ENCODE data around the gene PRR29. TPM values are rescaled to one million over a fixed set of nuclear protein-coding genes. Genes with fewer than 3 reads are reported as not detected.

PRR29 gene
- total RNA-seq, 1 experiment from 2014 or later: 0.77 TPM

- ATAC-seq (no peak; the same call in 1 of the 2 replicates), DNase-seq (no peak)
- Histone ChIP-seq H2AFZ (ENCODE audit: low read length) (peak overlapping the region; percentile 94), H3F3A (ENCODE audit: low read length, unreplicated experiment) (no peaks in the 10 kb centered on the region), H3K79me2 (ENCODE audit: low read length) (no peaks in the 10 kb centered on the region), H3K9me3 (ENCODE audit: low read length) (no peaks in the 10 kb centered on the region), H3K4me1 (ENCODE audit: insufficient read depth, low read length) (no peaks in the 10 kb centered on the region), H3K4me3 (ENCODE audit: low read length) (peak overlapping the region; percentile 75), H3K4me2 (ENCODE audit: low read length) (peak overlapping the region; percentile 89), H3K27ac (ENCODE audit: low read length) (no peak overlapping the region), H3K9ac (ENCODE audit: low read length) (0 out of 2 replicates have a peak overlapping the region, but pooled peaks have one; percentile 18), H3K36me3 (ENCODE audit: low read depth, low read length) (no peaks in the 10 kb centered on the region), H3K9me2 (replicated peaks; ENCODE audit: low read length) (no peaks in the 10 kb centered on the region), H4K20me1 (ENCODE audit: low read length) (no peaks in the 10 kb centered on the region), H3K27me3 (ENCODE audit: low read length) (0 out of 2 replicates have a peak, but pooled peaks cover 5% of the 10 kb centered on the region)
- intact Hi-C loops (cut with micrococcal nuclease): no loop called here
- TF ChIP-seq EZH2 (IDR thresholded peaks at IDR 0.05; ENCODE audit: low read length, unreplicated experiment) (no peak), EZH2phosphoT487 (IDR thresholded peaks at IDR 0.05; ENCODE audit: borderline replicate concordance, low read length) (no peak)
- no TSS peak for BruUV-seq (replicated peaks)
- ChIA-PET POLR2A (ENCODE audit: unreplicated experiment) (interaction anchor here (0.6 kb wide), 2 partner anchors 14 to 77 kb away, joined by 3 to 4 read pairs; no protein-coding TSS in a partner anchor), CTCF (interaction anchor here (0.5 kb wide), 1 partner anchor 288 kb away, joined by 3 read pairs; no protein-coding TSS in a partner anchor)
Observed at GRCh38 chr17:63998721-63999679, 849 bp downstream of the PRR29 start.

- H3K27me3 ChIP-seq (ENCODE audit: low read length): 0 out of 2 replicates have a peak, but pooled peaks cover 4% of the 10 kb centered on the region
- CTCF ChIA-PET: interaction anchor here (0.7 kb wide), 1 partner anchor 133 kb away, joined by 3 read pairs; no protein-coding TSS in a partner anchor
- no TSS peak for BruUV-seq (replicated peaks)
- H4K20me1 ChIP-seq (ENCODE audit: low read length): no peaks in the 10 kb centered on the region
- H3K4me1 ChIP-seq (ENCODE audit: insufficient read depth, low read length): peaks cover 2% of the 10 kb centered on the region; the same call in 1 of the 2 replicates
- TF ChIP-seq EZH2 (IDR thresholded peaks at IDR 0.05; ENCODE audit: low read length, unreplicated experiment) (no peak), EZH2phosphoT487 (IDR thresholded peaks at IDR 0.05; ENCODE audit: borderline replicate concordance, low read length) (no peak), CTCF (conservative IDR thresholded peaks at IDR 0.05; ENCODE audit: low read depth, low read length) (no peak)
- H3K4me2 ChIP-seq (ENCODE audit: low read length): no peak overlapping the region
- H2AFZ ChIP-seq (ENCODE audit: low read length): no peak overlapping the region
- no peaks in the 10 kb centered on the region for H3K9me2 ChIP-seq (replicated peaks; ENCODE audit: low read length)
- H3K9me3 ChIP-seq (ENCODE audit: low read length): no peaks in the 10 kb centered on the region
- no peak overlapping the region for H3K27ac ChIP-seq (ENCODE audit: low read length)
- POLR2A ChIA-PET (ENCODE audit: unreplicated experiment): interaction anchor here (0.6 kb wide), 2 partner anchors 78 to 298 kb away, joined by 3 to 6 read pairs; no protein-coding TSS in a partner anchor
- DNase-seq (no peak), ATAC-seq (no peak)
- H3K79me2 ChIP-seq (ENCODE audit: low read length): no peaks in the 10 kb centered on the region
- intact Hi-C loops (cut with micrococcal nuclease): no loop called here
- no peaks in the 10 kb centered on the region for H3F3A ChIP-seq (ENCODE audit: low read length, unreplicated experiment)
- no peak overlapping the region for H3K4me3 ChIP-seq (ENCODE audit: low read length)
- H3K36me3 ChIP-seq (ENCODE audit: low read depth, low read length): no peaks in the 10 kb centered on the region
- H3K9ac ChIP-seq (ENCODE audit: low read length): no peak overlapping the region
Observed at GRCh38 chr17:63999680-64000531, 1.8 kb downstream of the PRR29 start.

- no peak overlapping the region for H3K9ac ChIP-seq (ENCODE audit: low read length)
- no peak overlapping the region for H3K4me2 ChIP-seq (ENCODE audit: low read length)
- intact Hi-C loops (cut with micrococcal nuclease): no loop called here
- POLR2A ChIA-PET (ENCODE audit: unreplicated experiment): no interaction called here
- no peaks in the 10 kb centered on the region for H3K27me3 ChIP-seq (ENCODE audit: low read length)
- H4K20me1 ChIP-seq (ENCODE audit: low read length): no peaks in the 10 kb centered on the region
- H3K9me2 ChIP-seq (replicated peaks; ENCODE audit: low read length): no peaks in the 10 kb centered on the region
- DNase-seq (no peak), ATAC-seq (no peak)
- H3F3A ChIP-seq (ENCODE audit: low read length, unreplicated experiment): no peaks in the 10 kb centered on the region
- H3K27ac ChIP-seq (ENCODE audit: low read length): no peak overlapping the region
- no peak for TF ChIP-seq CTCF (conservative IDR thresholded peaks at IDR 0.05; ENCODE audit: low read depth, low read length)
- TF ChIP-seq EZH2phosphoT487 (IDR thresholded peaks at IDR 0.05; ENCODE audit: borderline replicate concordance, low read length): no peak
- no peak for TF ChIP-seq EZH2 (IDR thresholded peaks at IDR 0.05; ENCODE audit: low read length, unreplicated experiment)
- no peaks in the 10 kb centered on the region for H3K9me3 ChIP-seq (ENCODE audit: low read length)
- H3K4me1 ChIP-seq (ENCODE audit: insufficient read depth, low read length): peaks cover 14% of the 10 kb centered on the region
- no peaks in the 10 kb centered on the region for H3K79me2 ChIP-seq (ENCODE audit: low read length)
- CTCF ChIA-PET: no interaction called here
- H3K36me3 ChIP-seq (ENCODE audit: low read depth, low read length): no peaks in the 10 kb centered on the region
- H2AFZ ChIP-seq (ENCODE audit: low read length): no peak overlapping the region
- no TSS peak for BruUV-seq (replicated peaks)
- no peak overlapping the region for H3K4me3 ChIP-seq (ENCODE audit: low read length)
Observed at GRCh38 chr17:64001091-64001579, 3.0 kb downstream of the PRR29 start.

Data from PC-3 (cell line).